ENCODE results near the gene KDM3A.

The KDM3A gene, protein sequence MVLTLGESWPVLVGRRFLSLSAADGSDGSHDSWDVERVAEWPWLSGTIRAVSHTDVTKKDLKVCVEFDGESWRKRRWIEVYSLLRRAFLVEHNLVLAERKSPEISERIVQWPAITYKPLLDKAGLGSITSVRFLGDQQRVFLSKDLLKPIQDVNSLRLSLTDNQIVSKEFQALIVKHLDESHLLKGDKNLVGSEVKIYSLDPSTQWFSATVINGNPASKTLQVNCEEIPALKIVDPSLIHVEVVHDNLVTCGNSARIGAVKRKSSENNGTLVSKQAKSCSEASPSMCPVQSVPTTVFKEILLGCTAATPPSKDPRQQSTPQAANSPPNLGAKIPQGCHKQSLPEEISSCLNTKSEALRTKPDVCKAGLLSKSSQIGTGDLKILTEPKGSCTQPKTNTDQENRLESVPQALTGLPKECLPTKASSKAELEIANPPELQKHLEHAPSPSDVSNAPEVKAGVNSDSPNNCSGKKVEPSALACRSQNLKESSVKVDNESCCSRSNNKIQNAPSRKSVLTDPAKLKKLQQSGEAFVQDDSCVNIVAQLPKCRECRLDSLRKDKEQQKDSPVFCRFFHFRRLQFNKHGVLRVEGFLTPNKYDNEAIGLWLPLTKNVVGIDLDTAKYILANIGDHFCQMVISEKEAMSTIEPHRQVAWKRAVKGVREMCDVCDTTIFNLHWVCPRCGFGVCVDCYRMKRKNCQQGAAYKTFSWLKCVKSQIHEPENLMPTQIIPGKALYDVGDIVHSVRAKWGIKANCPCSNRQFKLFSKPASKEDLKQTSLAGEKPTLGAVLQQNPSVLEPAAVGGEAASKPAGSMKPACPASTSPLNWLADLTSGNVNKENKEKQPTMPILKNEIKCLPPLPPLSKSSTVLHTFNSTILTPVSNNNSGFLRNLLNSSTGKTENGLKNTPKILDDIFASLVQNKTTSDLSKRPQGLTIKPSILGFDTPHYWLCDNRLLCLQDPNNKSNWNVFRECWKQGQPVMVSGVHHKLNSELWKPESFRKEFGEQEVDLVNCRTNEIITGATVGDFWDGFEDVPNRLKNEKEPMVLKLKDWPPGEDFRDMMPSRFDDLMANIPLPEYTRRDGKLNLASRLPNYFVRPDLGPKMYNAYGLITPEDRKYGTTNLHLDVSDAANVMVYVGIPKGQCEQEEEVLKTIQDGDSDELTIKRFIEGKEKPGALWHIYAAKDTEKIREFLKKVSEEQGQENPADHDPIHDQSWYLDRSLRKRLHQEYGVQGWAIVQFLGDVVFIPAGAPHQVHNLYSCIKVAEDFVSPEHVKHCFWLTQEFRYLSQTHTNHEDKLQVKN (N-terminal part only)

GRCh38 chr2:86440631-86441391 is at the start of gene KDM3A:
Gene KDM3A (plus strand): TSS chr2:86441371. CDS start chr2:86442048, 677 bp downstream.
- DNase-seq, result peak; percentile 97

DNA sequence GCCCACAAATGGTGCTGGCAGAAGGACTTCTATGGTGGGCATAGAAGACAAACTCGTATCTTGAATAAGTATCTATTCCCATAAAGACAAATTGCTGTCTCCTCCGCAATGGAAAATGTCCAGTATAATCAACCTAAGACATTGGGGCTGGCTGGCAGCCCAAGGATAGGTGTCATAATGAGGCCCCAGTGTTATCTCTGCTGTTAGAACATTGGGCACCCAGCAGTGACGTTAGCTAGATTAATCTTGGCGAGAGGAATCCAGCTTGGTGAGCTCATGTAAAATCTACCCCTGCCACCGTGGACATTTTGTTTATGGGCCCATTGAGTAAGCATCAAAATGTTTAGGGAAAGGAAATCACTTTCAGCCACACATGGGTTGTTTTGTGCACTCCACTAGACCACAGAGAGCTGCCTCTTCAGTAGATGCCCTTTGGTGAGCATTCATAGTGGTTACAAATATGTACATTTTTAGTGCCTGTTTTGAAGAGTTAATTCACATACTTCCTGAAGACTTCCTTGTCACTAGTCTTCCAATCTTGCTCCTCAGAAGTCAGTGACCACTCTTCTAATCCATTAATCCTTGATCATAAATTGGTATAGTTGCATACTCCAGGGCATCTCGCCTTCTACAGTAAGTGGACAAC is 48.2 kb upstream of the KDM3A start:
- no peak for DNase-seq

GRCh38 chr2:86393521-86394491 is 47.4 kb upstream of the KDM3A start:
- DNase-seq, result no peak

DNA sequence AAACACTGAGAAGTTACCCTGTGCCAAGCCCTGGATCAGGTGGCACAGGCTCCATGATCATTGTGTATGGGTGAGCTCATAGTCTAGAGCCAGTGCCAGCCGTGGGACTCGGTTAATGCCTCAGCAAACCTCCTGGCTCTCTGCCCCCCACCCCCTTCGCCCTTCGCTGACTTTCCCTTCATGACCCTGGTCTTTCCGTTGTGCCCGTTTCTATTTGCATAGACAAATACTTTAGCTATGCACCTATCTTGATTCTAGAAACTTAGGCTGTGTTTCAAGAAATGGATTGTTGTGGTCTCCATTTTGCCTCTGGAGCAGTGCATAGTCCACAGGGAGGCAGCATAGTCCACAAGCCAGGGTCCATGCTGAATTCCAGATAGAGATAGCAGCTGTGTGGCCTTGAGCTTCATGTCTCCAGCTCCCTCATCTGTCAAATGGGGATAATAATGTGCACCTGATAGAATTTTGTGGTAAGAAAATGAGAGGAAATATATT is 44.8 kb upstream of the KDM3A start:
- DNase-seq, result no peak

DNA sequence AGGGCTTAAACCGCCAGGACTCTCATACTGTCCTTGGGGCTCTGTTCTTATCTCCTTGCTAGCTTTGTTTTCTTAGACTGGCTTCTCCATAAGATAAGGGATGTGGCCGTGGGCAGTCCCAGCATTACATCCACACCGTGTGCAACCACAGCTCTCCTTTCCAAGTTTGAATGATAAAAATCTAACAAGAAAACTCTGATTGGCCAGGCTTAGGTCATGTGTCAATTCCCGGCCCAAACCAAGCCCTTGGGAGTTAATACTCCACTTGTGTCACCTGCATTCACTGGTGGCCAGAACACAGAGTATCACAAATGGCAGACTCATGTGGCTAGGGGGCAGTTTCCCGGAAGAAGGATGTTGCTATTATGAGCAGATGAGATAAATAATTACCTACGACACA is 43.2 kb upstream of the KDM3A start:
- no peak for DNase-seq

GRCh38 chr2:86398500-86399474 is 42.4 kb upstream of the KDM3A start:
- no peak for DNase-seq

GRCh38 chr2:86400321-86400720 is 40.9 kb upstream of the KDM3A start:
- no peak for DNase-seq

DNA sequence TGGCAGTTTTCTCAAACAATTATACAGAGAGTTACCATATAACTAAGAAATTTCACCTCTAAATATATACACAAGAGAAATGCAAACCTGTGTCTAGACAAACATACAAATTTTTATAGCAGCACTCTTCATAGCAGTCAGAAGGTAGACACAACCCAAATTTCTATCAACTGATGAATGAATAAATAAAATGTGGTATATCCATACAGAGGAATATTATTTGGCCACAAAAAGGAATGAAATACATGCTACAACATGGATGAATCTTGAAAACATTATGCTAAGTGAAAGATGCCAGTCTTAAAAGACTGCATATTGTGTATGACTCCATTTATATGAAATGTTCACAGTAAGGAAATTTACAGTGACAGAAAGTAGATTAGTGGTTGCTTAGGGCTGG is 30.6 kb upstream of the KDM3A start:
- DNase-seq, result no peak

DNA sequence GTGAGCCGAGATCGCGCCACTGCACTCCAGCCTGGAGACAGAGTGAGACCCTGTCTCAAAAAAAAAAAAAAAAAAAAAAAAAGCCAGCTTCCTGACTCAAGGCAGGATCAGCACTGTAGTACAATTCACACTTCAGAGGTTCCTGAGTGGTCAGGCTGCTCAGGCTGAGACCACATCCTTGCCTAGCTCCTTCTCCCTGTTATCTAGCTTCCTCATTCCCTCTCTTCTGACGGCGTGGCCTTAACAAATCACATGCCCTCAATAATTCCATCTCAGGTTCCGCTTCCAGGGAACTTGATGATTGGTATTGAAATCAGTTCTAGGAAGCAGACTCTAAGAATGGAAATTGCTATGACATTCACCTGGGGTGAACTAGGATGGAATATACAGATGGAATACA is 29.8 kb upstream of the KDM3A start:
- no peak for DNase-seq

DNA sequence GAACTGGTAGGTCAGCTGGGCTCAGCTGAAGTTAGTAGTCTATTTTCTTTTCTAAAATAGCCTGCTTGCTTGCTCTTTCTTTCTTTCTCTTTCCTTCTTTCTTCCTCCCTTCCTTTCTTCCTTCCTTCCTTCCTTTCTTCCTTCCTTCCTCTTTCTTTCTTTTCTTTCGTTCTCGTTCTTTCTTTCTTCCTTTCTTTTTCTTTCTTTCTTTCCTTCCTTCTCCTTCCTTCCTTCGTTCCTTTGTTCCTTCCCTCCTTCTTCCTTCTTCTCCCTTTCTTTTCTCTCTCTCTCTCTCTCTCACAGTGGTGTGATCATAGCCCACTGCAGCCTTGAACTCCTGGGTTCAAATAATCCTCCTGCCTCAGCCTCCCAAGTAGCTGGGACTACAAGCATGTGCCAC is 29.2 kb upstream of the KDM3A start:
- DNase-seq, result no peak

GRCh38 chr2:86413296-86414094 is 27.7 kb upstream of the KDM3A start:
- DNase-seq, result no peak

GRCh38 chr2:86414996-86415395 is 26.2 kb upstream of the KDM3A start:
- peak; percentile 85 for DNase-seq

DNA sequence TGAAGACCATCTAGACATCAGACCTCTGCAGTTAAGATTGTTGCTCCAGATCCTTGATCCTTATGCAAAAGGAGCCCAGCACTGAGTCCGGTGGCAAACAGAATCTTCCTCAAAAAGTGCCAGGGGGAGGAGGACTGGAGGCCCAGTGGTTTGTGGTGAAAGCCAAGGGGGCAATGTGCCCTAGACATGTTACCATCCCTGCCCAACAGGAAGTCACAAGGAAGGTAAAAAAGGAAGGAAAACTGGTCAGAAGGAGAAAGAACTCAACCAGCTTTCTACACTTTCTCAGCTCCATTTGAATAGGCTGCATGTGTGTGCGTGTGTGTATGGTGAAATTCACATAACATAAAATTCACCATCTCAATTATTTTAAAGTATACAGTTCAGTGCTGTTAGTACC is 25.0 kb upstream of the KDM3A start:
- no peak for DNase-seq

DNA sequence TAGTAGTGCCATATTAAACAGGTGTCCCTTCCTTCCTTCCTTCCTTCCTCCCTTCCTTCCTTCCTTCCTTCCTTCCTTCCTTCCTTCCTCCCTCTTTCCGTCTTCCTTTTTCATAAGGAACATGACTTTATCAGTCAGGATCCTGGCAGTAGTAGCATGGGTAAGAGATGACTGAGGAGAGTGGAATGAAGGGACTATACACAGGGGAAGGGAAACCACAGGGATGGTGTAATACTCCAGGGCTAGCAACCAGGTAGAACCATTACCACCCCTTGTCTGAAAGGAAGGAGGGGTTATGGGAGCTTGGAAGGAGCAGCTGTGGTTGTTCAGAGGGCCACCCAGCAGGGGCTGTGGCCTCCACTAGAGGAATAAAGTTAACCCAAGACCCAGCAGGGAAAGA is 23.2 kb upstream of the KDM3A start:
- no peak for DNase-seq

- DNase-seq, result no peak
These were observed 20.3 kb upstream of the KDM3A start for GRCh38 chr2:86420913-86421312.

GRCh38 chr2:86426271-86426670 is 14.9 kb upstream of the KDM3A start:
- DNase-seq, result no peak

DNA sequence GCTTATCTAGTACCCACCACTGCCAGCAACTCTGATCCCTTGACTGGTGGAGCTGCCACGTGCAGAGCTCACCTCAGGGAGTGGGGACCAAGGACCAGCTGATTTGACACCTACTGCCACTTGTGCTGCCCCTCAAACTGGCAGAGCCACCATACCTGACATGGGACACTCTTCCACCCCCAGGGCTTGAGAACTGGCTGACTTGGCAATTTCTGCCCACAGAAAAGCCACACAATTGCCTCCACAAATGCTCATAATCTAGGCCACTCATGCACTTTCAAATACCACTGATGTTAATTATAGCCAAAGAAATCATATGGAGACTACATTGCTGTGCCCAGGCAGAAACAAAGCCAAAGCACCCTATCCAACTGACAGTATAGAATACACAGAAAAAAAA is 11.8 kb upstream of the KDM3A start:
- DNase-seq, result no peak

DNA sequence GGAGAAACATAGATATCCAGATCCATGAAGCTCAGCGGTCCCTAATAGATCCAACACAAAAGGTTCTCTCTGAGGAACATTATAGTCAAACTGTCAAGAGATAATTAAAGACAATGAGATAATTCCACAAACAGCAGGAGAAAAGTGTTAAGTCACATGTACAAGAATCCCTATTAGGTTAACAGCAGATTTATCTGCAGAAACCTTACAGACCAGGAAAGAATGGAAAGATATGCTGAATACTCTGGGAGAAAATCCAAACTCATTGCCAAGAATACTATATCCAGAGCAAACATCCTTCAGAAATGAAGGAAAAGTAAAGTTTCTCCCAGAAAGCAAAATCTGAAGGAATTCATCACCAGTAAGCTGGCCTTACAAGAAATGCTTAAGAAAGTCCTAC is 10.8 kb upstream of the KDM3A start:
- DNase-seq, result no peak
